Measurements from ENCODE around the gene TMEM132D. TPM values are rescaled to one million over a fixed set of nuclear protein-coding genes. Genes with fewer than 3 reads are reported as not detected.
A peak's percentile ranks its signal among the peaks of the same experiment; 100 is the strongest.

TMEM132D gene
- total RNA-seq, 1 donor from 2014 or later, result 1.0 TPM

- Histone ChIP-seq H3K27me3 (no peaks in the 10 kb centered on the region), H3K9me3 (no peaks in the 10 kb centered on the region), H3K4me1 (no peaks in the 10 kb centered on the region), H3K27ac (no peak overlapping the region), H3K4me3 (no peak overlapping the region), H3K36me3 (no peaks in the 10 kb centered on the region)
- TF ChIP-seq, protein P1, sequence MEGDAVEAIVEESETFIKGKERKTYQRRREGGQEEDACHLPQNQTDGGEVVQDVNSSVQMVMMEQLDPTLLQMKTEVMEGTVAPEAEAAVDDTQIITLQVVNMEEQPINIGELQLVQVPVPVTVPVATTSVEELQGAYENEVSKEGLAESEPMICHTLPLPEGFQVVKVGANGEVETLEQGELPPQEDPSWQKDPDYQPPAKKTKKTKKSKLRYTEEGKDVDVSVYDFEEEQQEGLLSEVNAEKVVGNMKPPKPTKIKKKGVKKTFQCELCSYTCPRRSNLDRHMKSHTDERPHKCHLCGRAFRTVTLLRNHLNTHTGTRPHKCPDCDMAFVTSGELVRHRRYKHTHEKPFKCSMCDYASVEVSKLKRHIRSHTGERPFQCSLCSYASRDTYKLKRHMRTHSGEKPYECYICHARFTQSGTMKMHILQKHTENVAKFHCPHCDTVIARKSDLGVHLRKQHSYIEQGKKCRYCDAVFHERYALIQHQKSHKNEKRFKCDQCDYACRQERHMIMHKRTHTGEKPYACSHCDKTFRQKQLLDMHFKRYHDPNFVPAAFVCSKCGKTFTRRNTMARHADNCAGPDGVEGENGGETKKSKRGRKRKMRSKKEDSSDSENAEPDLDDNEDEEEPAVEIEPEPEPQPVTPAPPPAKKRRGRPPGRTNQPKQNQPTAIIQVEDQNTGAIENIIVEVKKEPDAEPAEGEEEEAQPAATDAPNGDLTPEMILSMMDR (IDR thresholded peaks at IDR 0.05), result no peak
- ATAC-seq (no peak), DNase-seq (no peak)
- intact Hi-C loops (cut with DNase I), result no loop called here
Measured at GRCh38 chr12:129152351-129153104, 751.3 kb downstream of the TMEM132D start.

DNA sequence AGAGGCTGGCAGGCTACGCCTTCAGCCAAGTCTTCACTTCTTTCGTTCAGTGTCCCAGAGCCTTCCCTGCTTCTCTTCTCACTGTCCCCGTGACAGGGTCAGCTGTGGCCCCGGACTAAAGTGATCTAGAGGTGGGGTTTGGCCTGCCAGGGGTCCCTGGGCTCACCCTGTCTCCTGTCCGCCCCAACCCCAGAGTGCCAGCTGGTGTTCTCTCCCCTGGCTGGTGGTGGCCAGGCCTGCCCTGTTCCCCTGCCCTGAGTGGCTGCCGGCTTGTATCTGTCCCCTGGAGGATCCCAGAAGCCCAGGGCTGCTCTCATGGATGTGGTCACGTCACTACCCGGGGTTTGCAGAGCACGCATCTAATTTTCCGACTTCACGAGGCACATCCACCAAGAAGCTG is 753.1 kb downstream of the TMEM132D start:
- peak; percentile 53 for DNase-seq
- no peaks in the 10 kb centered on the region for H3K27me3 ChIP-seq
- intact Hi-C loops (cut with DNase I), result no loop called here

DNA sequence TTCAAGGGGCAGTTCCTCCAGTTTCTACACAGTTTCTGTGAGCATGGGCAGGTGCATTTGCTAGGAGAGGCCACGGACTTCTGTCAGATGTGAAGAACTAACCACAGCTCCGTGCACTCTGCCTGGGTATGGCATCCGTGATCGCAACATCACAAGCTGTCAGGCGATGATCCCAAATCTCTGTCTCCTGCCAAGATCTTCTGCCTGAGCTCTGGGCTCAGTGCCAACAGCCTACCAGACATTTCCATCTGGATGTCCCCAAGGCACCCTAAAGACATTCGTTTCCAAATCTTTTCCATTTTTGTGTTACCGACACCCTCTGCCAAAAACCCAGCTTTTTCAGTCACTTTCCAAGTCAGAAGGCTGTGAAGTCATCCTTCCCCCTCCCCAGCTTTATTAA is 758.4 kb downstream of the TMEM132D start:
- DNase-seq, result no peak
- Histone ChIP-seq H3K27me3 (no peaks in the 10 kb centered on the region), H3K9me3 (no peaks in the 10 kb centered on the region), H3K4me3 (no peak overlapping the region), H3K27ac (no peak overlapping the region), H3K4me1 (no peaks in the 10 kb centered on the region), H3K36me3 (no peaks in the 10 kb centered on the region)
- ATAC-seq, result no peak
- TF ChIP-seq, protein P1 (IDR thresholded peaks at IDR 0.05), result no peak
- intact Hi-C loops (cut with DNase I), result no loop called here

More for the DNA sequence above, 753.1 kb downstream of the TMEM132D start:
- Histone ChIP-seq H3K27ac (no peak overlapping the region), H3K36me3 (no peaks in the 10 kb centered on the region), H3K9me3 (no peaks in the 10 kb centered on the region), H3K4me3 (no peak overlapping the region), H3K4me1 (no peaks in the 10 kb centered on the region)
- TF ChIP-seq, protein P1 (IDR thresholded peaks at IDR 0.05), result no peak
- no peak for ATAC-seq

GRCh38 chr12:129138776-129139175 is 765.0 kb downstream of the TMEM132D start:
- Histone ChIP-seq H3K4me3 (no peak overlapping the region), H3K27ac (no peak overlapping the region), H3K9me3 (no peaks in the 10 kb centered on the region), H3K36me3 (no peaks in the 10 kb centered on the region), H3K27me3 (no peaks in the 10 kb centered on the region), H3K4me1 (no peaks in the 10 kb centered on the region)
- DNase-seq (no peak), ATAC-seq (no peak)
- TF ChIP-seq, protein P1 (IDR thresholded peaks at IDR 0.05), result no peak
- intact Hi-C loops (cut with DNase I), result no loop called here

DNA sequence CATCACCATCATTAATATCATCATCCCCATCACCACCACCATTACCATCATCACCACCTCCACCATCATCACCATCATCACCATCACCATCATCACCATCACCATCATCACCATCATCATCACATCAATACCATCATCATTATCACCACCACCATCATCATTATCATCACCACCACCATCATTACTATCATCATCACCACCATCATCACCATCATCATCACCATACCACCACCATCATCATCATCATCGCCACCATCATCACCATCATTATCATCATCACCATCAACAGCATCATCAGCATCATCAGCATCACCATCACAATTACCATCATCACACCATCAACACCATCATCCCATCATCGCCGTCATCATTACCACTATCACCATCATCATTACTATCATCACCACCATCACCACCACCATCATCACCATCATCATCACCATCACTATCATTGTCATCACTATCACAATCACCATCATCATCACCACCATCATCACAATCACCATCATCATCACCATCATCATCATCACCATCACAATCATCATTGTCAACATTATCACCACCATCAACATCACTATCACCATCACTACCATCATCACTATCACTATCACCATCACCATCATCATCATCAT is 767.0 kb downstream of the TMEM132D start:
- DNase-seq, result no peak
- H3K9me3 ChIP-seq, result no peaks in the 10 kb centered on the region
- TF ChIP-seq, protein P1 (IDR thresholded peaks at IDR 0.05), result no peak
- H3K4me3 ChIP-seq, result no peak overlapping the region
- no peaks in the 10 kb centered on the region for H3K4me1 ChIP-seq
- ATAC-seq, result no peak
- no peak overlapping the region for H3K27ac ChIP-seq
- intact Hi-C loops (cut with DNase I), result no loop called here
- no peaks in the 10 kb centered on the region for H3K36me3 ChIP-seq
- no peaks in the 10 kb centered on the region for H3K27me3 ChIP-seq
